Dermis lymphatic vessel endothelial cell (primary cell): Measurements from ENCODE around the gene CCDC107. TPM values are rescaled to one million over a fixed set of nuclear protein-coding genes. Genes with fewer than 3 reads are reported as not detected.

Experiments
- total RNA-seq: library from RNA; depleted of rRNA; stranded (reverse); fragments of >200 nt; gene quantifications from 2 replicates; pipeline ENCODE4 v1.2.1, GENCODE V29; 2014

CCDC107 gene
- 11.4 and 15.2 TPM in 2 replicates for total RNA-seq

GRCh38 chr9:35658137-35658967, at the start of gene CCDC107:
Gene CCDC107 (plus strand): TSS chr9:35658292. CDS start chr9:35658380, 88 bp downstream.

GRCh38 chr9:35618325-35618727, 39.8 kb upstream of the CCDC107 start, which contains the start of gene CD72:
Gene CD72 (minus strand): TSS chr9:35618413. CDS start chr9:35618303, 110 bp downstream.

GRCh38 chr9:35650341-35651158, 7.5 kb upstream of the CCDC107 start, which contains the start of gene SIT1:
Gene SIT1 (minus strand): TSS chr9:35650931. CDS start chr9:35650853, 78 bp downstream.

GRCh38 chr9:35657546-35658136, 451 bp upstream of the CCDC107 start, which contains the start of gene RMRP:
Gene RMRP (minus strand): TSS chr9:35658019.

GRCh38 chr9:35664531-35665470, 6.7 kb downstream of the CCDC107 start, which contains the start of gene ARHGEF39:
Gene ARHGEF39 (minus strand): TSS chr9:35665195. CDS start chr9:35665169, 26 bp downstream.

GRCh38 chr9:35673132-35674024, 15.3 kb downstream of the CCDC107 start, which contains the start of gene CA9:
Gene CA9 (plus strand): TSS chr9:35673928. CDS start chr9:35673960, 32 bp downstream.

GRCh38 chr9:35689542-35690293, 31.6 kb downstream of the CCDC107 start, which contains the start of gene TPM2:
Gene TPM2 (minus strand): TSS chr9:35689925. CDS start chr9:35689817, 108 bp downstream.

Other genes with a start within 250 kb of the CCDC107 start
- 5.2 and 10.1 TPM in 2 replicates for gene RUSC2, start 168.2 kb upstream of the CCDC107 start, total RNA-seq
- gene TESK1, start 53.0 kb upstream of the CCDC107 start, total RNA-seq = 4.6 and 5.7 TPM in 2 replicates
- 0.09 and 0.11 TPM in 2 replicates for gene CD72, start 39.9 kb upstream of the CCDC107 start, total RNA-seq
- gene SIT1, start 7.4 kb upstream of the CCDC107 start, total RNA-seq = not detected in 2 replicates
- 120,014 and 177,404 TPM in 2 replicates for gene RMRP, start 273 bp upstream of the CCDC107 start, total RNA-seq
- gene ARHGEF39, start 6.9 kb downstream of the CCDC107 start, total RNA-seq = 0.17 and 0.33 TPM in 2 replicates
- 0.09 TPM in 1 of 2 replicates, not detected in the other for gene CA9, start 15.6 kb downstream of the CCDC107 start, total RNA-seq
- 5.7 and 12.2 TPM in 2 replicates for gene TPM2, start 31.6 kb downstream of the CCDC107 start, total RNA-seq
- 252 and 274 TPM in 2 replicates for gene TLN1, start 73.9 kb downstream of the CCDC107 start, total RNA-seq
- 33.7 and 42.5 TPM in 2 replicates for gene CREB3, start 74.4 kb downstream of the CCDC107 start, total RNA-seq
- gene GBA2, start 90.9 kb downstream of the CCDC107 start, total RNA-seq = 41.3 and 66.4 TPM in 2 replicates
- 9.5 and 13.0 TPM in 2 replicates for gene RGP1, start 91.0 kb downstream of the CCDC107 start, total RNA-seq
- gene MSMP, start 96.0 kb downstream of the CCDC107 start, total RNA-seq = 39.4 and 57.2 TPM in 2 replicates
- 0.43 and 0.98 TPM in 2 replicates for gene NPR2, start 133.3 kb downstream of the CCDC107 start, total RNA-seq
- not detected in 2 replicates for gene SPAG8, start 154.0 kb downstream of the CCDC107 start, total RNA-seq
- gene HINT2, start 156.8 kb downstream of the CCDC107 start, total RNA-seq = 4.6 and 5.7 TPM in 2 replicates
- not detected in 2 replicates for gene FAM221B, start 170.4 kb downstream of the CCDC107 start, total RNA-seq
- gene TMEM8B, start 170.9 kb downstream of the CCDC107 start, total RNA-seq = 0.11 and 0.17 TPM in 2 replicates
- not detected in 2 replicates for gene OR13J1, start 212.1 kb downstream of the CCDC107 start, total RNA-seq
- 0.43 and 0.98 TPM in 2 replicates for gene HRCT1, start 247.9 kb downstream of the CCDC107 start, total RNA-seq